BLaER1 treated with 17β-estradiol and CSF1 and Interleukin-3, amounts not matched to agents 10 nM and 100 nM (cell line): ENCODE results near the gene TNFAIP1.

Source experiments
- H3K27ac ChIP-seq, 11 experiments: shearing (Covaris generic); formaldehyde crosslinking; 2 replicates each; pipeline ENCODE4 v1.8.1; 2022
- H3K27me3 ChIP-seq, 11 experiments: shearing (Covaris generic); formaldehyde crosslinking; 2 replicates each; pipeline ENCODE4 v1.8.1; 2022
- H3K36me3 ChIP-seq, 11 experiments: shearing (Covaris generic); formaldehyde crosslinking; 2 replicates each; pipeline ENCODE4 v1.8.1; 2022
- H3K4me1 ChIP-seq, 10 experiments: shearing (Covaris generic); formaldehyde crosslinking; 2 replicates each; pipeline ENCODE4 v1.8.1; 2022
- H3K4me2 ChIP-seq, 11 experiments: shearing (Covaris generic); formaldehyde crosslinking; 2 replicates each; pipeline ENCODE4 v1.8.1; 2022
- H3K4me3 ChIP-seq, 10 experiments: shearing (Covaris generic); formaldehyde crosslinking; 2 replicates each; pipeline ENCODE4 v1.8.1; 2022
- H3K9ac ChIP-seq, 11 experiments: shearing (Covaris generic); formaldehyde crosslinking; 2 replicates each; pipeline ENCODE4 v1.8.1; 2022
- H3K9me3 ChIP-seq, 11 experiments: shearing (Covaris generic); formaldehyde crosslinking; replicated peaks in 1 of 11; 2 replicates each; pipeline ENCODE4 v1.8.1; 2022
- H4K20me1 ChIP-seq, 11 experiments: shearing (Covaris generic); formaldehyde crosslinking; 2 replicates each; pipeline ENCODE4 v1.8.1; 2022
- Cebpa-rat ChIP-seq, 11 experiments: shearing (Covaris generic); IDR thresholded peaks; 2 replicates each; pipeline ENCODE4 v1.8.1; 2022

TNFAIP1 gene

GRCh38 chr17:28339431-28339830 is 3.9 kb downstream of the TNFAIP1 start:
- H3K9ac ChIP-seq: no peak overlapping the region
- no peak for TF ChIP-seq Cebpa-rat (IDR thresholded peaks at IDR 0.05)
- no peaks in the 10 kb centered on the region for H3K9me3 ChIP-seq
- peaks cover 0 to 47% (median 38%) of the 10 kb centered on the region in 11 experiments; a peak in 14 of 22 replicates for H4K20me1 ChIP-seq
- peaks cover 16 to 26% (median 20%) of the 10 kb centered on the region in 10 experiments for H3K4me1 ChIP-seq
- no peak overlapping the region for H3K4me3 ChIP-seq
- no peak overlapping the region for H3K4me2 ChIP-seq
- peaks cover 42 to 62% (median 50%) of the 10 kb centered on the region in 11 experiments for H3K36me3 ChIP-seq
- no peaks in the 10 kb centered on the region for H3K27me3 ChIP-seq
- no peak overlapping the region for H3K27ac ChIP-seq

GRCh38 chr17:28340374-28340773 is 4.8 kb downstream of the TNFAIP1 start:
- Histone ChIP-seq H3K9ac (no peak overlapping the region; a peak in 1 of 22 replicates), H3K9me3 (no peaks in the 10 kb centered on the region), H3K4me2 (no peak overlapping the region), H3K27ac (no peak overlapping the region), H3K4me1 (peaks cover 12 to 32% (median 15%) of the 10 kb centered on the region in 10 experiments), H3K4me3 (no peak overlapping the region), H4K20me1 (peaks cover 0 to 56% (median 43%) of the 10 kb centered on the region in 11 experiments; a peak in 14 of 22 replicates), H3K27me3 (no peaks in the 10 kb centered on the region), H3K36me3 (peaks cover 52 to 72% (median 60%) of the 10 kb centered on the region in 11 experiments)
- no peak for TF ChIP-seq Cebpa-rat (IDR thresholded peaks at IDR 0.05)

DNA sequence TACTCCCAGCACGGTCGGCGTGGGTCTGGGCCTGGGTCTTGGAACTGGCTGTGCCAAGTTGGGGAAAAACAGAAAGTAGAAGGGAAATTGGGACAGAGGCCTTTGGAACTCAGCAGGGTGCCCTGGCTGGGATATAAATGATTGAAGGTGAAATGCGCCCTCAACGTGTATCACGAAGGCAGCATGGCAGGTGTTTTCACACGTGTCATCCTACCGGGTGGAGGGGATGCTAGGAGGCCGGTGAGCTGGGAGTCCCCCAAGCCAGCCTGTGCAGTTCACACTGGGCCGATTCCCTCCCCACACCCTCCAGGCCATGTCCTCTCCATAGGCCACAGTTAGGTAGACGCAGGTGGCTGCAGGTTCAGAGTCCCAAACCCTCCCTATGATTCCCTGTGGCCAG is 6.0 kb downstream of the TNFAIP1 start:
- Histone ChIP-seq H3K4me3 (no peak overlapping the region), H3K27ac (no peak overlapping the region), H3K4me2 (no peak overlapping the region), H4K20me1 (peaks cover 0 to 66% (median 49%) of the 10 kb centered on the region in 11 experiments; a peak in 14 of 22 replicates), H3K36me3 (peaks cover 63 to 83% (median 71%) of the 10 kb centered on the region in 11 experiments), H3K9me3 (no peaks in the 10 kb centered on the region), H3K27me3 (no peaks in the 10 kb centered on the region), H3K4me1 (peaks cover 7 to 29% (median 10%) of the 10 kb centered on the region in 10 experiments), H3K9ac (no peak overlapping the region)
- no peak for TF ChIP-seq Cebpa-rat (IDR thresholded peaks at IDR 0.05)

DNA sequence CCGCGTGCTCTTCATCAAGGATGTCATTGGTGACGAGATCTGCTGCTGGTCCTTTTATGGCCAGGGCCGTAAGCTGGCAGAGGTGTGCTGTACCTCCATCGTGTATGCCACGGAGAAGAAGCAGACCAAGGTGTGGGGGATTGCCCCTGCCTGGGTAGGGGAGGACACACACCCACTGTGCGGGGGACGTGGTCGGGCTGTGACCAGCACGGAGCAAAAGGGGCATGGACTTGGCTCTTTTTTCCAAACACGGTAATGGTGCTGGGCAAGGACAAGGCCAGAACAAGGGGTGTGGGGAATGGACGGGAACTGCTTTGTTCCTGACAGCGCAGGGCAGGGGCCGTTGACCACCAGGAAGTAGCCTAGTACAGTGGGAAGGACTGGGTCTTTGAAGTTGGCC is 6.8 kb downstream of the TNFAIP1 start:
- Histone ChIP-seq H3K27ac (no peak overlapping the region), H3K9me3 (no peaks in the 10 kb centered on the region), H3K36me3 (peaks cover 71 to 91% (median 79%) of the 10 kb centered on the region in 11 experiments), H3K4me2 (no peak overlapping the region), H3K27me3 (no peaks in the 10 kb centered on the region), H3K4me3 (no peak overlapping the region), H3K9ac (no peak overlapping the region), H4K20me1 (peaks cover 0 to 68% (median 49%) of the 10 kb centered on the region in 11 experiments; a peak in 14 of 22 replicates), H3K4me1 (peaks cover 0 to 21% (median 2%) of the 10 kb centered on the region in 10 experiments; a peak in 12 of 20 replicates)
- no peak for TF ChIP-seq Cebpa-rat (IDR thresholded peaks at IDR 0.05)

DNA sequence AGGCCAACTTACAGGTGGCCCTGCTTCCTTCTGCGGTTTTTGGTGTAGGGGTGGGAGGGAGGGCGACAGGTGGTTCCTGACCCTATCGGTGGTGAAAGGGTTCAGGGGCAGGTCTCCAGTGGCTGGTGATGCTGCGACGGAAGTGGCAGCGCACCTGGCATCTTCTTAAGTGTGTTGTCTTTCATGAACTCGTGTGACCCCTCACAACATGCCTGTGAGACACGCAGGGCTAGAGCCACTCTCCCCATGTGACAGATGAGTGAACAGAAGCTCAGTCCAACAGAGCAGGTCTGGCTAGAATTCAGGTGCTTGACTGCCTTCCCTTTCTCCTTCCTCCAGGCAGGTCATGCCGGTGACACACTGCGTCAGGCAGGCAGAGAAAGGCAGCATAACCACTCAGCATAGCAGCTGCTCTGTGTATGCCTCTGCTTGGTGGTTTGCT is 8.0 kb downstream of the TNFAIP1 start:
- Histone ChIP-seq H3K27ac (no peak overlapping the region; a peak in 1 of 22 replicates), H3K27me3 (no peaks in the 10 kb centered on the region), H3K4me2 (no peak overlapping the region), H4K20me1 (peaks cover 0 to 71% (median 44%) of the 10 kb centered on the region in 11 experiments; a peak in 14 of 22 replicates), H3K9ac (no peak overlapping the region), H3K36me3 (peaks cover 83 to 100% (median 91%) of the 10 kb centered on the region in 11 experiments), H3K9me3 (no peaks in the 10 kb centered on the region), H3K4me1 (peaks cover 0 to 11% (median 0%) of the 10 kb centered on the region in 10 experiments; a peak in 3 of 20 replicates), H3K4me3 (no peak overlapping the region)
- TF ChIP-seq Cebpa-rat (IDR thresholded peaks at IDR 0.05): no peak

GRCh38 chr17:28344011-28344410 is 8.4 kb downstream of the TNFAIP1 start:
- H3K4me1 ChIP-seq: peaks cover 0 to 11% (median 0%) of the 10 kb centered on the region in 10 experiments; a peak in 2 of 20 replicates
- H3K4me2 ChIP-seq: no peak overlapping the region
- peaks cover 88 to 100% (median 96%) of the 10 kb centered on the region in 11 experiments for H3K36me3 ChIP-seq

DNA sequence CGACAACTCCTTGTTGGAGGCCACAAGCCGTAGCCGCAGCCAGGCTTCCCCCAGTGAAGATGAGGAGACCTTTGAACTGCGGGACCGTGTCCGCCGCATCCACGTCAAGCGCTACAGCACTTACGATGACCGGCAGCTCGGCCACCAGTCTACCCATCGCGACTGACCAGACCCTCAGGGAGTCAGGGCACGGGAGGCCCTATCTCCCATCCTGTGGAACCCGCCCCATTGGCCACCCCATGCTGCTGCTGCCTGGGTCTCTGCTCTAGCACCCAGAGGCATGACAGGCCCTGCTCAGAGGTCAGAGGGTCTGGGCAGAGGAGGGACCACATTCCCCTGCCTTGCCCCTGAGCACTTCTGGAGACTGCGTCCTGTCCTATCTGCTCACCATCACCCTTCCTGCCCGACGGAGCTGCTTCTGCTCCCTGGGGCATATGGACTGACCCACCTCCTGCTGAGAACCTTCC is 8.9 kb downstream of the TNFAIP1 start:
- no peak for TF ChIP-seq Cebpa-rat (IDR thresholded peaks at IDR 0.05)
- no peaks in the 10 kb centered on the region for H3K9me3 ChIP-seq
- H3K36me3 ChIP-seq: peaks cover 93 to 100% (median 97%) of the 10 kb centered on the region in 11 experiments
- no peak overlapping the region for H3K4me3 ChIP-seq
- no peak overlapping the region for H3K4me2 ChIP-seq
- peaks cover 0 to 11% (median 0%) of the 10 kb centered on the region in 10 experiments; a peak in 2 of 20 replicates for H3K4me1 ChIP-seq
- H4K20me1 ChIP-seq: peaks cover 0 to 69% (median 37%) of the 10 kb centered on the region in 11 experiments; a peak in 12 of 22 replicates
- no peaks in the 10 kb centered on the region for H3K27me3 ChIP-seq
- H3K9ac ChIP-seq: no peak overlapping the region
- no peak overlapping the region for H3K27ac ChIP-seq

More at GRCh38 chr17:28344011-28344410, 8.4 kb downstream of the TNFAIP1 start:
- TF ChIP-seq Cebpa-rat (IDR thresholded peaks at IDR 0.05): no peak
- H3K27ac ChIP-seq: no peak overlapping the region; a peak in 1 of 22 replicates
- H3K27me3 ChIP-seq: no peaks in the 10 kb centered on the region
- H4K20me1 ChIP-seq: peaks cover 0 to 69% (median 39%) of the 10 kb centered on the region in 11 experiments; a peak in 13 of 22 replicates
- no peak overlapping the region for H3K4me3 ChIP-seq
- H3K9ac ChIP-seq: no peak overlapping the region
- H3K9me3 ChIP-seq: no peaks in the 10 kb centered on the region

- Histone ChIP-seq H3K9me3 (no peaks in the 10 kb centered on the region), H3K36me3 (peaks cover 97 to 100% (median 98%) of the 10 kb centered on the region in 11 experiments), H3K27ac (no peak overlapping the region), H4K20me1 (peaks cover 0 to 71% (median 37%) of the 10 kb centered on the region in 11 experiments; a peak in 12 of 22 replicates), H3K4me3 (no peak overlapping the region), H3K27me3 (no peaks in the 10 kb centered on the region), H3K9ac (no peak overlapping the region), H3K4me1 (peaks cover 0 to 11% (median 0%) of the 10 kb centered on the region in 10 experiments; a peak in 2 of 20 replicates), H3K4me2 (no peak overlapping the region)
- TF ChIP-seq Cebpa-rat (IDR thresholded peaks at IDR 0.05): no peak
Measured at GRCh38 chr17:28345419-28346198, 10.0 kb downstream of the TNFAIP1 start.

- H3K27ac ChIP-seq: no peak overlapping the region
- peaks cover 97 to 100% (median 98%) of the 10 kb centered on the region in 11 experiments for H3K36me3 ChIP-seq
Measured at GRCh38 chr17:28346199-28346580, 10.6 kb downstream of the TNFAIP1 start.

More at GRCh38 chr17:28346199-28346580, 10.6 kb downstream of the TNFAIP1 start:
- peaks cover 0 to 72% (median 37%) of the 10 kb centered on the region in 11 experiments; a peak in 12 of 22 replicates for H4K20me1 ChIP-seq
- H3K4me3 ChIP-seq: no peak overlapping the region
- H3K27me3 ChIP-seq: no peaks in the 10 kb centered on the region
- H3K9me3 ChIP-seq: no peaks in the 10 kb centered on the region
- H3K9ac ChIP-seq: no peak overlapping the region
- no peak overlapping the region for H3K4me2 ChIP-seq
- TF ChIP-seq Cebpa-rat (IDR thresholded peaks at IDR 0.05): no peak
- H3K4me1 ChIP-seq: peaks cover 0 to 11% (median 0%) of the 10 kb centered on the region in 10 experiments; a peak in 2 of 20 replicates
